ENCODE data around the gene AKR7A2.

AKR7A2 gene

GRCh38 chr1:19311931-19312781, at the start of gene AKR7A2, which contains the start of gene SLC66A1:
TSS of gene AKR7A2 (minus strand) at chr1:19312144. CDS start at chr1:19312124, 20 bp downstream.
TSS of gene SLC66A1 (plus strand) at chr1:19312326. CDS start at chr1:19317678, 5,352 bp downstream.
- DNase-seq = peak; percentile 91

DNA sequence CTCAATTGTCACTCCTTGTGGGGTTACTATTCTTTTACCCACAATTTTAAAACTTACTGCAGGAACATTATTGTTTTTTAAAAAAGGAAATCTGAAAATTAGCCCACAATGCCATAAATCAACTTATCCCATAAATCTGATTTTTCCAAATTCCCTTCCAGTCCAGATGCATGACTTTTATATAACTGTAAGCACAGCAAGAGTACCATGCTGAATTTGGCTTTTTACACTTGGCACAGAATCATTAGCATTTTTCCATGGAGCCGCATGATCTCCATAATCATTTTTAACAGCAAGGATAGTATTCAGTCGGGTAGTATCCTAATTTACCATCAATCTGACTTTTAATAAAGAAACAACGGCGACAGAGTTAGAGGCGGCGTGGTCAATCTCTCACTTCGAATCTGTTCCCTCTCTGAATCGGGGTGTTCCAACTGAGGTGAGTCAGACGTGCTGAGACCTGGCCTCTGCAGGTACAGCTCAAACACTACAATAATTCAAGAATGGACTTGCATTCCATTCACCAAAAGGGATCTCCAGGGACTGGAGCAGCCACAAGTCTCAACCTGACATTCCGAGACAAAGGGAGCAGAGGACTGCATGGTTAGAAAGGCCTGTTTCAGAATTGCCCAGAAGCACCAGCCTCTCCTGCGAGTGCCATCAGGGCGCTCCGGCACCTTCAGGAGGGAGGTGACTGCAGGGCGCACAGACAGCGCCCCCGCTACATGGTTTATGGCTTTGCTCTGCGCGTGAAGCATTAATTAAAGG, 49.1 kb upstream of the AKR7A2 start:
- no peak for DNase-seq

- DNase-seq = no peak
Observed at GRCh38 chr1:19360432-19360831, 48.5 kb upstream of the AKR7A2 start.

- no peak for DNase-seq
Observed at GRCh38 chr1:19360016-19360415, 48.1 kb upstream of the AKR7A2 start.

GRCh38 chr1:19359357-19359756, 47.4 kb upstream of the AKR7A2 start:
- no peak for DNase-seq

GRCh38 chr1:19358710-19359109, 46.8 kb upstream of the AKR7A2 start:
- no peak for DNase-seq

DNA sequence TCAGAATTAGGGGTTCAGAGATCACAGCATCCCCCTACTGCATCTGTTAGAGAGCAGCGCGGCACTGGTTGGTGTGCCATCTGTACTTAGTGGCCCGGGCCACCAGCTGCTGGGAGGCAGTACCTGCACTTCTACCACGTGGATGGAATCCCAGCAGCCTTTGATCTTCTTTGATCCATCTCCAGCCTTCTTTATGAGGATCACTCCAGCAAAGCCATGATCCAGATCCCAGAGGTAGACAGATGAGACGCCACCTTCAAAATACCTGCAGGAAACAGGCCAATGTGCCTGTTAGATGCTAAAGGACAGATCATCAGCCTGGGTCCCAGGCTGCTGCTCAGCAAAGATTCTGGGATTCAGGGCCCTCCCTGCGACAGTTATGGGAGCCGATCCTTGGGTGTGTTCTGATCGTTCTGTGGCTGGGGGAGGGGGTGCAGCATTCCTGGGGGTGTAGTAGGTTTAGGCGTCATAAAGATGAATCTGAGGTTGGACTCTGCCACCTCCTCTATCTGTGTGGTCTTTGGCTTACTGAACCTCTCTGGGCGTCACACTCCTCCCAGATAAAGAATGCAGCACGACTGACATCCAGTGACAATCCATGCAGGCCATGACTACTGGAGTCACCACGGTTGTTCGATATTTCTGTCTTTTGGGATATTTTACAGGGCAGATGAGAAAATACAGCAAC, 45.5 kb upstream of the AKR7A2 start:
- DNase-seq = no peak

DNA sequence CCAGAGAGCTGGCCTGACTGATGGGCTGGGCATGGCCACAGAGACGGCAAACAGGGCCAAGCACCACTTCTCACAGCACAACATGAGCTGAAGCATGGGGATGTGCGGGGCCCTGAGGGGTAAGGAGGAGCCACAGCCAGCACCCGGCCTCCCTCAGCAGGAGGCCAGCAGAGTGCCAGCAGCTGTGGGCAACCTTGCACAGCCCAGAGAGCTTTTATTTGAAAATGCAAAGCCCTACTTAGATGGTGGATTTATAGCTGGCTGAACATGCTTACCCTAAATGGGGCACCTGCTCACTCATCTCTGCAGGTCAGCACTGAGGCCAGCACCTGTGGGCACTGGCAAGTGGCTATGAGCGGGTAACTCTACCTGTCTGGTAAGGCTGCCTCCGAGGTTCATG, 44.3 kb upstream of the AKR7A2 start:
- no peak for DNase-seq

DNA sequence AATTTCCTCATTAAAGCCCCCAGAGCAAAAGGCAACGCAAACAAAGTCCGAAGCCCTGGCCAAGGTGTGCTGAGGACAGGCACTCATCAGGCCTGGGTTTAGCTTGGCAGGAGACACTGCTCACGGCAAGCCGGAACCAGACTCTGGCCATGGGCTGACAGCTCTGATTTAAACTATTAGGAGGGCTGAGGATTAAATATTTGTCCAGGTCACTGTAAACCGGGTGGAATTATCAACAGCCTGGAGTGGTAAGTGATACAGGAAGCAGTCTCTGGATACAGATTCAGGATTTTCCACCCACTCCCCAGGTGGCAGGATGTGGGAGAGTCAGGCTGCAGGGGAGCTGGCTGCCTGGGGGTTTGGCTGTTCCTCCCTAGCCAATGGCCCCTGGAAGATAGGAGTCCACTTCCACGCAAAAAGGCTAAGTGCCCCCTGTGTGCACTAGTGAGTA, 42.6 kb upstream of the AKR7A2 start:
- DNase-seq = no peak

- no peak for DNase-seq
Observed at GRCh38 chr1:19353596-19353995, 41.7 kb upstream of the AKR7A2 start.

DNA sequence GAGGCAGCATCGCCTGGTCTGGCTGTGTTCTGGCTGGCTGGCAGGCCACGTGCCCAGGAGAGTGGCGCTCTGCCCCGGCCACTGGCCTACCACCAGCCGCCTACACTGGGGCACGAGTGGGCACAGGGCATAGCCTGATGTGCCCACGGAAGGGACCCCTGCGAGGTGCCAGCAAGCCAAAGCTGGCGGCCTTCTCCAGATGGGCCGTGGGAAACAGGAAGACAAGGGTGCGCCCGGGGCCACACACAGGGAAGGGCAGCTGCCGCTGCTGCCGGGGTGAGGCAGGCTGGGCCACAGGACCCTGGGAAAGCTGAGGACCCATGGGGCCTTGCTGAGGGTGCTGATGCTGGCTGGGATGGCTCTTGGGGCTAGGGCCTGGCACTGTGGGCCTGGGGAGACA, 40.9 kb upstream of the AKR7A2 start:
- DNase-seq = no peak

- no peak for DNase-seq
Observed at GRCh38 chr1:19351873-19352272, 39.9 kb upstream of the AKR7A2 start.

DNA sequence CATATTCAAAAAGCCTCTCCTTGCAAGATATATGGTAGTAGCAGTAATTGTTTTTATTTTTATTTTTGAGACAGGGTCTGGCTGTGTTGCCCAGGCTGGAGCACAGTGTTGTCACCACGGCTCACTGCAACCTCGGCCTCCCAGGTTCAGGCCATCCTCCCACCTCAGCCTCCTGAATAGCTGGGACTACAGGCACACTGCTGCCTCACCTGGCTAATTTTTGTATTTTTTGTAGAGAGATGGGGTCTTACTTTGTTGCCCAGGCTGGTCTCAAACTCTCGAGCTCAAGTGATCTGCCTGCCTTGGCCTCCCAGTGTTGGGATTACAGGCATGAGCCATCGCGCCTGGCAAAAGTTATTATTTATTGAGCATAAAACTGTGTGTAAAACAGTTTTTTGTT, 38.6 kb upstream of the AKR7A2 start:
- DNase-seq = no peak

GRCh38 chr1:19349999-19350398, 38.1 kb upstream of the AKR7A2 start:
- DNase-seq = no peak

GRCh38 chr1:19348441-19349198, 36.7 kb upstream of the AKR7A2 start:
- DNase-seq = no peak

DNA sequence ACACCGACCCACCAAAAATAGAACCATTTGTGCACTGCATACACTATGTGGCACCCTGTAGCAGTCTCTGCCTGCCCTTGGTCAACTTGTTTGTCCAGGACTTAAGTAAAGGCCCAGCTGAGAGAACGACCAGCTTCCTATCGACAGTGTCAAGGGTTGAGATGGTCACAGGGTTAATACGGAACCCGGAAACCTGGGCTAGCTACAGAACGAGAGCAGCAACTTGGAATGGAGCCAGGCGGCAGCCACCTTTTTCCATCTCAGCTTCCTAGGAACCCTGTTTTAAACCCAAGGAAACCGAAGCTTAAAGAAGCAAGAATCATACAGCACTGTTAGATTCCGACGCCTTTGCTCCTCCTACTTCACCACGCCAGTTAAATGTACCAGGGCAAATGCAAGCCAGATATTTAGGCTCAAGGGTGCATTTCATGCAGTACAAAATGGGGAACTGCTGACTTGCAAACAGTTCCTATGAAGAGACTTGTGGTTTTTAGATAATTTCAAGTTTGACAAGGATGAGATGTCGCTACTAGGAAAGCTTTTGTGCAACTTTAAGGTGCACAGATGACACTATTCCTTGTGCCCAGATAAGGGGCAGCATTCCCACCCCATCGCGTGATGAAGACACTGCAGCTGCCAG, 35.7 kb upstream of the AKR7A2 start:
- DNase-seq = no peak

- no peak for DNase-seq
Observed at GRCh38 chr1:19346026-19346425, 34.1 kb upstream of the AKR7A2 start.

DNA sequence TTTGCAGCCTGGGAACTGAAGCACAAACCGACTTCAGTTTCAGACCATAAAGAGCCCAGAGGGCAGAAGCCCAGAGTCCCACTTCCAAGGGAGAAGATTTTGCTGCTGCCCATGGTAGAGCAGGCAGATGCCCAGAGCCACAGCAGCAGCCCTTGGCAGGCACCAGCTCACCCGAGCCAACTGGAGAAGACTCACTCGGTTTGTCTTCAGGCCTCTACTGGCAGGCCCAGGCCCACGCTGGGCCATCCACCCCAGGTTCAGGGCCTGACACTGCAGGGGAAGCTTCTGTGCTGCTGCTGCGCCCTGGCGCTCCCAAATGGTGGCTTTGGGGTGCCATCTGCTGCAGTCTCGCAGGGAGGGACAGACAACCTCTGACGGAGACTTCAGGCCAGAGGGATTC, 33.4 kb upstream of the AKR7A2 start:
- DNase-seq = no peak

- no peak for DNase-seq
Observed at GRCh38 chr1:19344831-19345230, 32.9 kb upstream of the AKR7A2 start.

- peak; percentile 60 for DNase-seq
Observed at GRCh38 chr1:19344372-19344810, 32.4 kb upstream of the AKR7A2 start.

DNA sequence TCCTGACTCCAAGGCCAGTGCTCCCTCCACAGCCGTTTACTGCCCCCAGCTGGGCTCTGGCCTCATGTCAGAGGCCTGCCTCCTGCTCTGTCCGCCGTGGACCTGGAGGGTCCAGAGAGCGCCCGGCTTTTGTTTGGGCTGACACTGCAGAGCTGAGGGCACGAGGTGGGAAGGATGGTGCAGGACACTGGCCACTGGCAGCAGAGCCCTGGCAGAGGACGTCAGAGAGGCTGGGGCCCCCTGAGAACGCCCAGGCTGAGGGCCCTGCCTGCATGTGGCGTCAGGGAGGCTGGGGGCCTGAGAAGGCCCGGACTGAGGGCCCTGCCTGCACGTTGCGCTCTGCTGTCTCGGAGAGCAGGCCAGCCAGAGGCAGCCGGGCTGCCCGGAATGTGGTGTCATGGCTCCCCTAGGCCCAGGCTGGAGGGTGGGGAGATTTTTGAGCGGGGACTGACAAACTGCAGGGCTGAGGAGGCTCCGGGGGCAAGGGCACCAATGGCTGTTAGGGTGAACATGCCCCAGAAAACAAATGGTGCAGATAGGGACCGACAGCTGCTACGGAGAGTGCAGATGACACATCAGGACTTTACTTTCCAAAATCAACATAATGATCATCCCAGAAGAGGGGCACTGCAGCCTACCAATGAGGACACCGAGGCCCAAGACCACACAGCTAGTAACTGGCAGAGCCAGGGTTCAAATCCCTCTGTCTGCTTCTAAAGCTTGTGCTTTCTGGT, 31.8 kb upstream of the AKR7A2 start:
- DNase-seq = no peak

Measured in stimulated activated CD4-positive, alpha-beta T cell treated with anti-CD3 and anti-CD28 coated beads, Interleukin-15, amount 100 ng/mL, for 24 hours (primary cell).